Posterior cingulate gyrus (tissue), 11 donors: ENCODE data around the gene PDP2.

Source experiments
- DNase-seq, 10 donors: peaks; one replicate each; pipeline versions ENCODE4 v3.0.0 to v3.0.0-alpha.2; 2020 to 2021; ENCODE audit warnings: mixed read lengths in 3 of 10
- intact Hi-C: fragments of 100-400 bp; cut with DNase I; formaldehyde crosslinking; loops from one replicate; pipeline ENCODE4 v1.15.1; 2023

PDP2 gene

GRCh38 chr16:66851166-66851964, 28.9 kb upstream of the PDP2 start:
- intact Hi-C loops: no loop called here
- peak in 1 of 10 donors; percentile 43 for DNase-seq

- peak in 1 of 10 donors; percentile 78 for DNase-seq
- intact Hi-C loops: no loop called here
These were observed 26.8 kb upstream of the PDP2 start for GRCh38 chr16:66853261-66854139.

GRCh38 chr16:66856184-66856730, 24.1 kb upstream of the PDP2 start:
- DNase-seq: peak in 2 of 10 donors; percentile 6 to 57
- intact Hi-C loops: no loop called here

- intact Hi-C loops: no loop called here
- peak in 1 of 10 donors; percentile 59 for DNase-seq
These were observed 23.5 kb upstream of the PDP2 start for GRCh38 chr16:66856801-66857200.

GRCh38 chr16:66857437-66857836, 22.9 kb upstream of the PDP2 start:
- intact Hi-C loops: no loop called here
- DNase-seq: peak in 2 of 10 donors; percentile 15 to 20

- peak in 4 of 10 donors; percentile 58 to 87 (median 78) for DNase-seq
These were observed 21.4 kb upstream of the PDP2 start for GRCh38 chr16:66858740-66859396.

GRCh38 chr16:66859397-66860068, 20.8 kb upstream of the PDP2 start:
- peak in 4 of 10 donors; percentile 30 to 83 (median 58) for DNase-seq
- intact Hi-C loops: loop anchor here (10.0 kb wide), 1 partner anchor 105 kb away; the partner anchor contains the start of gene DYNC1LI2

More at GRCh38 chr16:66858740-66859396, 21.4 kb upstream of the PDP2 start:
- intact Hi-C loops: no loop called here

GRCh38 chr16:66862023-66862520, 18.2 kb upstream of the PDP2 start:
- peak in 3 of 10 donors; percentile 22 to 43 (median 23) for DNase-seq
- intact Hi-C loops: loop anchor here (10.0 kb wide), 1 partner anchor 107 kb away; the partner anchor contains the start of gene DYNC1LI2

GRCh38 chr16:66863707-66864106, 16.6 kb upstream of the PDP2 start:
- intact Hi-C loops: loop anchor here (10.0 kb wide), 1 partner anchor 109 kb away; the partner anchor contains the start of gene DYNC1LI2
- DNase-seq: no peak

- DNase-seq: no peak
- intact Hi-C loops: loop anchor here (10.0 kb wide), 1 partner anchor 115 kb away; the partner anchor contains the start of gene DYNC1LI2
These were observed 10.9 kb upstream of the PDP2 start for GRCh38 chr16:66869424-66869823.

- peak in 1 of 10 donors; percentile 5 for DNase-seq
- intact Hi-C loops: loop anchor here (5.0 kb wide), 2 partner anchors 39 to 319 kb away; partner anchors contain the start of genes CKLF, NAE1 and TK2
These were observed 9.0 kb upstream of the PDP2 start for GRCh38 chr16:66871363-66871762.

GRCh38 chr16:66871840-66872239, 8.5 kb upstream of the PDP2 start:
- intact Hi-C loops: loop anchor here (5.0 kb wide), 2 partner anchors 40 to 320 kb away; partner anchors contain the start of genes CKLF, NAE1 and TK2
- DNase-seq: no peak

GRCh38 chr16:66872559-66872942, 7.8 kb upstream of the PDP2 start:
- peak in 1 of 10 donors; percentile 5 for DNase-seq
- intact Hi-C loops: loop anchor here (5.0 kb wide), 2 partner anchors 40 to 320 kb away; partner anchors contain the start of genes CKLF, NAE1 and TK2

- intact Hi-C loops: loop anchor here (5.0 kb wide), 2 partner anchors 41 to 321 kb away; partner anchors contain the start of genes CKLF, NAE1 and TK2
- peak; percentile 79 to 98 (median 92) for DNase-seq
These were observed 7.2 kb upstream of the PDP2 start for GRCh38 chr16:66872943-66873684.

- intact Hi-C loops: loop anchor here (5.0 kb wide), 2 partner anchors 41 to 321 kb away; partner anchors contain the start of genes CKLF, NAE1 and TK2
- DNase-seq: no peak
These were observed 6.6 kb upstream of the PDP2 start for GRCh38 chr16:66873685-66874055.

- intact Hi-C loops: loop anchor here (5.0 kb wide), 2 partner anchors 42 to 322 kb away; partner anchors contain the start of genes CKLF, NAE1 and TK2
- DNase-seq: no peak
These were observed 6.1 kb upstream of the PDP2 start for GRCh38 chr16:66874079-66874775.

- DNase-seq: peak in 3 of 10 donors; percentile 41 to 76 (median 72)
- intact Hi-C loops: no loop called here
These were observed 2.2 kb upstream of the PDP2 start for GRCh38 chr16:66878067-66878466.
